ENCODE measurements around the gene RERG.

GRCh38 chr12:15234508-15234907 is 13.3 kb upstream of the RERG start:
- TF ChIP-seq CTCF (IDR thresholded peaks at IDR 0.05), result no peak
- no peak for TF ChIP-seq POLR2A (IDR thresholded peaks at IDR 0.05)

Data from lower leg skin (tissue), 3 donors.